SK-N-MC (cell line): ENCODE measurements around the gene IGSF9B.

Experiments used
- DNase-seq: peaks from one replicate; pipeline ENCODE4 v3.0.0-alpha.2; 2011; ENCODE audit warnings: low read depth, low spot score
- H3K27ac ChIP-seq: fragments of 200-600 bp; sonication (generic); 2 replicates; pipeline ENCODE4 v1.5.1; 2016; ENCODE audit warnings: mixed run types
- H3K36me3 ChIP-seq: fragments of 200-600 bp; sonication (generic); 2 replicates; pipeline ENCODE4 v1.6.1; 2017; ENCODE audit warnings: antibody characterized with exemption, low read length, mixed read lengths; ENCODE audit not compliant: insufficient read depth
- H3K4me3 ChIP-seq: fragments of 200-600 bp; sonication (generic); 2 replicates; pipeline ENCODE4 v1.5.1; 2016
- H3K9ac ChIP-seq: fragments of 200-600 bp; sonication (generic); 2 replicates; pipeline ENCODE4 v1.8.0; 2017; ENCODE audit warnings: mixed run types, mixed read lengths; ENCODE audit not compliant: insufficient read length
- H3K9me3 ChIP-seq: fragments of 200-600 bp; sonication (generic); 2 replicates; pipeline ENCODE4 v1.6.1; 2017; ENCODE audit warnings: low read depth, mild to moderate bottlenecking, antibody characterized with exemption, low read length, moderate library complexity, mixed read lengths
- EZH2 ChIP-seq: fragments of 200-600 bp; sonication (generic); IDR thresholded peaks from one replicate; pipeline ENCODE4 v1.6.1; 2017; ENCODE audit warnings: antibody characterized with exemption
- FOXP2 ChIP-seq: optimal IDR thresholded peaks from 2 replicates; pipeline ENCODE3; 2011; ENCODE audit warnings: mild to moderate bottlenecking, moderate library complexity; ENCODE audit not compliant: insufficient read depth; ENCODE audit errors: extremely low read length, control extremely low read depth
- POLR2AphosphoS5 ChIP-seq: IDR thresholded peaks from 2 replicates; pipeline ENCODE4 v1.6.1; 2012; ENCODE audit warnings: mild to moderate bottlenecking, low read depth, low read length, borderline replicate concordance

Gene IGSF9B

GRCh38 chr11:133967599-133968238, 11.0 kb upstream of the IGSF9B start:
- TF ChIP-seq POLR2AphosphoS5 (no peak), FOXP2 (no peak), EZH2 (no peak)
- peak overlapping the region; percentile 43; the same call in 1 of the 2 replicates for H3K4me3 ChIP-seq

GRCh38 chr11:133966921-133967598, 10.3 kb upstream of the IGSF9B start:
- no peaks in the 10 kb centered on the region for H3K9me3 ChIP-seq
- H3K36me3 ChIP-seq, result no peaks in the 10 kb centered on the region
- no peak overlapping the region for H3K9ac ChIP-seq
- H3K27ac ChIP-seq, result no peak overlapping the region
- no peak for DNase-seq
- no peak for TF ChIP-seq EZH2
- no peak for TF ChIP-seq FOXP2
- no peak for TF ChIP-seq POLR2AphosphoS5
- peak overlapping the region; percentile 43; the same call in 1 of the 2 replicates for H3K4me3 ChIP-seq

More at GRCh38 chr11:133967599-133968238, 11.0 kb upstream of the IGSF9B start:
- H3K9me3 ChIP-seq, result no peaks in the 10 kb centered on the region
- no peak for DNase-seq
- H3K27ac ChIP-seq, result no peak overlapping the region
- no peaks in the 10 kb centered on the region for H3K36me3 ChIP-seq
- no peak overlapping the region for H3K9ac ChIP-seq

- no peak overlapping the region for H3K27ac ChIP-seq
- no peaks in the 10 kb centered on the region for H3K9me3 ChIP-seq
- TF ChIP-seq POLR2AphosphoS5 (no peak), EZH2 (no peak), FOXP2 (no peak)
- no peak overlapping the region for H3K4me3 ChIP-seq
- no peak for DNase-seq
- no peak overlapping the region for H3K9ac ChIP-seq
- no peaks in the 10 kb centered on the region for H3K36me3 ChIP-seq
Observed at GRCh38 chr11:133966172-133966651, 9.4 kb upstream of the IGSF9B start.

- no peak for DNase-seq
- Histone ChIP-seq H3K36me3 (no peaks in the 10 kb centered on the region), H3K9ac (no peak overlapping the region), H3K4me3 (no peak overlapping the region), H3K9me3 (no peaks in the 10 kb centered on the region), H3K27ac (no peak overlapping the region)
- TF ChIP-seq EZH2 (no peak), POLR2AphosphoS5 (no peak), FOXP2 (no peak)
Observed at GRCh38 chr11:133965031-133965601, 8.3 kb upstream of the IGSF9B start.

GRCh38 chr11:133964356-133964755, 7.6 kb upstream of the IGSF9B start:
- Histone ChIP-seq H3K9me3 (no peaks in the 10 kb centered on the region), H3K27ac (no peak overlapping the region), H3K9ac (no peak overlapping the region), H3K36me3 (no peaks in the 10 kb centered on the region), H3K4me3 (no peak overlapping the region)
- no peak for DNase-seq
- TF ChIP-seq EZH2 (no peak), POLR2AphosphoS5 (no peak)

- no peaks in the 10 kb centered on the region for H3K36me3 ChIP-seq
- H3K9me3 ChIP-seq, result no peaks in the 10 kb centered on the region
- no peak for TF ChIP-seq EZH2
- TF ChIP-seq FOXP2, result no peak
- TF ChIP-seq POLR2AphosphoS5, result no peak
- no peak overlapping the region for H3K27ac ChIP-seq
- no peak overlapping the region for H3K4me3 ChIP-seq
- H3K9ac ChIP-seq, result no peak overlapping the region
- DNase-seq, result no peak
Observed at GRCh38 chr11:133961890-133962289, 5.1 kb upstream of the IGSF9B start.

- no peak for TF ChIP-seq POLR2AphosphoS5
- TF ChIP-seq FOXP2, result no peak
- no peak for TF ChIP-seq EZH2
- H3K9me3 ChIP-seq, result no peaks in the 10 kb centered on the region
- H3K27ac ChIP-seq, result no peak overlapping the region
- H3K36me3 ChIP-seq, result no peaks in the 10 kb centered on the region
- no peak for DNase-seq
- no peak overlapping the region for H3K9ac ChIP-seq
- no peak overlapping the region for H3K4me3 ChIP-seq
Observed at GRCh38 chr11:133957900-133958299, 1.1 kb upstream of the IGSF9B start.

- Histone ChIP-seq H3K27ac (no peak overlapping the region), H3K9me3 (no peaks in the 10 kb centered on the region), H3K9ac (no peak overlapping the region), H3K4me3 (peak overlapping the region; percentile 73), H3K36me3 (no peaks in the 10 kb centered on the region)
- TF ChIP-seq FOXP2 (no peak), POLR2AphosphoS5 (no peak), EZH2 (no peak)
- no peak for DNase-seq
Observed at GRCh38 chr11:133955945-133956421, 785 bp downstream of the IGSF9B start.
